ENCODE measurements around the gene SKI.

DNA sequence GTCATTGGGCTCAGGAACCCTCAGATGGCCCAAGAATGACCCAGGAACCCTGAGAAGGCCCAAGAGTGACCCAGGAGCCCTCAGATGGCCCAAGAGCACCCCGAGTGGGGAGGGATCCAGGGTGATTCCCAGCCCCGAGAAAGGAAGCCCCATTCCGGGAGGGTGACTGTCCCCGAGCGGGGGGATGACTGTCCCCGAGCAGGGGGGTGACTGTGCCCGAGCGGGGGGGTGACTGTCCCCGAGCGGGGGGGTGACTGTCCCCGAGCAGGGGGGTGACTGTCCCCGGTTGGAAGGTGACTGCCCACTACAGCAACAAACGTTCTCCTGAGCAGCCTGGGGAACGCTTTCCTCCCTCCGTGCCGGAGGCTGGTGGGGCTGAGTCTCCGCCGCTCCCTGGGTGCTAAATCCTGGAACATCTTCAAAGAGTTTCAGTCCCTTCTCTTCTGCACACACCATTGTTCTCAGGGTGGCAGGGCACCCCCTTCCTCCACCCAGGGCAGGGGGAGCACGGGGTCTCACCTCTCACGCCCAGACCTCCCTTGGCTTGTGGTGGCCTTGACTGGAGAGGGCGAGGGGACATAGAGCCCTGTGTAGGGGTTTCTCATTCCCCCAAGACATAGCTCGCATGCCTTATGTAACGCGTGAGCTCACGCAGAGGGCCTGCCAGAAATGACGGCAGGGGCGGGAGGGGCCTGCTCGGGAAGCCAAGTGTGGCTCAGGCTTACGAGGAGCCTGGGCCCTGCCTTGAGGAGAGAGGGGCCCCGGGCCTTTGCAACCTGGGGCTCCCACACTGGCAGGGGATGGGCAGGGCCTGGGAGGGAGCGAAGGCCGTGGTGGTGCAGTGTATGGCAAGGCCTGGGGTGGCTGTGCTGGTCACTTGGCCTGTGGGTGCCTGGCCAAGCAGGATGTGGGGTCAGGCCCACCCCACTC lies 14.3 kb upstream of the SKI start:
- no peak for TF ChIP-seq EZH2 (IDR thresholded peaks at IDR 0.05; ENCODE audit: insufficient read depth, low read length)
- TF ChIP-seq, protein P1, sequence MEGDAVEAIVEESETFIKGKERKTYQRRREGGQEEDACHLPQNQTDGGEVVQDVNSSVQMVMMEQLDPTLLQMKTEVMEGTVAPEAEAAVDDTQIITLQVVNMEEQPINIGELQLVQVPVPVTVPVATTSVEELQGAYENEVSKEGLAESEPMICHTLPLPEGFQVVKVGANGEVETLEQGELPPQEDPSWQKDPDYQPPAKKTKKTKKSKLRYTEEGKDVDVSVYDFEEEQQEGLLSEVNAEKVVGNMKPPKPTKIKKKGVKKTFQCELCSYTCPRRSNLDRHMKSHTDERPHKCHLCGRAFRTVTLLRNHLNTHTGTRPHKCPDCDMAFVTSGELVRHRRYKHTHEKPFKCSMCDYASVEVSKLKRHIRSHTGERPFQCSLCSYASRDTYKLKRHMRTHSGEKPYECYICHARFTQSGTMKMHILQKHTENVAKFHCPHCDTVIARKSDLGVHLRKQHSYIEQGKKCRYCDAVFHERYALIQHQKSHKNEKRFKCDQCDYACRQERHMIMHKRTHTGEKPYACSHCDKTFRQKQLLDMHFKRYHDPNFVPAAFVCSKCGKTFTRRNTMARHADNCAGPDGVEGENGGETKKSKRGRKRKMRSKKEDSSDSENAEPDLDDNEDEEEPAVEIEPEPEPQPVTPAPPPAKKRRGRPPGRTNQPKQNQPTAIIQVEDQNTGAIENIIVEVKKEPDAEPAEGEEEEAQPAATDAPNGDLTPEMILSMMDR (IDR thresholded peaks at IDR 0.05; ENCODE audit: insufficient read depth, low read depth, low read length), result no peak

Measured in astrocyte (in vitro differentiated cells and primary cell).